Activated T-cell treated with anti-CD3 and anti-CD28 coated beads for 24 hours (primary cell): Measurements from ENCODE around the gene POLR3K.
A peak's percentile ranks its signal among the peaks of the same experiment; 100 is the strongest.

ENCODE experiments used
- DNase-seq: peaks from one replicate; pipeline ENCODE4 v3.0.0-alpha.2; 2020; ENCODE audit warnings: low read depth

POLR3K gene

GRCh38 chr16:53346-54236 is at the start of gene POLR3K, which contains the start of gene SNRNP25:
POLR3K (minus strand) TSS chr16:53608; CDS start chr16:53586, 22 bp downstream.
SNRNP25 (plus strand) TSS chr16:53828; CDS start chr16:54017, 189 bp downstream.
- DNase-seq: peak; percentile 98

GRCh38 chr16:102060-102855 is 48.9 kb upstream of the POLR3K start:
- no peak for DNase-seq

GRCh38 chr16:101586-101985 is 48.2 kb upstream of the POLR3K start:
- no peak for DNase-seq

GRCh38 chr16:100989-101388 is 47.6 kb upstream of the POLR3K start:
- DNase-seq: no peak

- DNase-seq: no peak
Observed at GRCh38 chr16:97822-98221, 44.4 kb upstream of the POLR3K start.

- peak; percentile 86 for DNase-seq
Observed at GRCh38 chr16:96935-97381, 43.5 kb upstream of the POLR3K start.

GRCh38 chr16:94918-95265 is 41.5 kb upstream of the POLR3K start:
- no peak for DNase-seq

GRCh38 chr16:92431-93339 is 39.3 kb upstream of the POLR3K start:
- DNase-seq: no peak

- DNase-seq: no peak
Observed at GRCh38 chr16:91484-91883, 38.1 kb upstream of the POLR3K start.

- no peak for DNase-seq
Observed at GRCh38 chr16:89391-90302, 36.2 kb upstream of the POLR3K start.

GRCh38 chr16:88613-89012 is 35.2 kb upstream of the POLR3K start:
- no peak for DNase-seq

- DNase-seq: no peak
Observed at GRCh38 chr16:86483-86952, 33.1 kb upstream of the POLR3K start.

GRCh38 chr16:85865-86264 is 32.5 kb upstream of the POLR3K start:
- DNase-seq: no peak

GRCh38 chr16:85407-85782 is 32.0 kb upstream of the POLR3K start:
- DNase-seq: no peak

GRCh38 chr16:84718-85406 is 31.5 kb upstream of the POLR3K start:
- DNase-seq: peak; percentile 53

- no peak for DNase-seq
Observed at GRCh38 chr16:83781-84615, 30.6 kb upstream of the POLR3K start.

GRCh38 chr16:83060-83603 is 29.7 kb upstream of the POLR3K start:
- no peak for DNase-seq

GRCh38 chr16:79151-80054 is 26.0 kb upstream of the POLR3K start:
- no peak for DNase-seq
